CMK (cell line): Measurements from ENCODE around the gene MYH13.

Experiments
- DNase-seq: peaks from one replicate; pipeline ENCODE4 v3.0.0-alpha.2; 2010; ENCODE audit warnings: low read depth

Gene MYH13

DNA sequence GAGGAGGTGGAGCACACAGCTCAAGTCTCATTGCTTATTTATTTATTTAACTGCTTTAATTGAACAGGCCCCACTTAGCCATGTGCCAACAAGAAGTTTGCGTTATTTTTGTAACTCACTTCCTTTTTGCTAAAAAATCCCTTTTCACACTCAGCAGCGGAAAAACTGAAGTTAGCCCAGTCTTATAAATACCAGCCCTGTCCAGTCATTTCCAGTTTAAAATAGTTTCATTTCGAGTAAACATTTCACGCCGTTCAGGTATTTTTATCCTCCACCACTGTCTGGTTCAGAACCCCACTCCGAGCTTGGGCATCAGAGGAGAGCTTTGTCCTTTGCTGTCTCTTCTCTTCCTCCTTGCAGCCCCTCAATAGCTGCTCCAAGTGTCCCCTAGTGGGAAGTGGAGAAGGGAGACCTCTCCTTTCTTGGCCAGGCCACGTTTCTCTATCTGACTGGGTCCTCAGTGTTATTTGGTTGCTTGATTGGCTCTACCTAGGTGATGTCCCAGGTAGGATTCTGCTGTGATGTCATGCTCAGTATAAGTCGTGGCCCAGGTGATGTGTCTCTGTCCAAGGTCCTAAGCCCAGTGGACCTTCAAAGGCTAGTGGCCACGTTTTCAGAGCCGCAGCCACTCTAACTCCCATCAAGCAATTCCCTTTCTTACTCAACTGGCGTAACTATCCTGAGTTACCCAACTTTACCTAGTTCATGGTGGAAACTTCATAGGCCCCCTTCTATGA, 121.4 kb downstream of the MYH13 start:
- DNase-seq: no peak
